H1 (cell line): Measurements from ENCODE around the gene BHLHE23. TPM values are rescaled to one million over a fixed set of nuclear protein-coding genes. Genes with fewer than 3 reads are reported as not detected.

ENCODE experiments used
- CTCF ChIA-PET: fragments of 300-600 bp; sonication (Branson Sonifier 250); formaldehyde crosslinking; loops from one replicate; lab custom pipeline; 2021; ENCODE audit not compliant: partially characterized antibody; lab: Charles Lee
- POLR2A ChIA-PET: fragments of 300-600 bp; sonication (Branson Sonifier 250); formaldehyde crosslinking; loops from one replicate; lab custom pipeline; 2021; ENCODE audit warnings: inconsistent platforms; ENCODE audit not compliant: partially characterized antibody; lab: Charles Lee
- DNase-seq, 2 experiments: peaks; one replicate each; pipeline versions ENCODE4 v3.0.0 to v3.0.0-alpha.2; 2010 to 2022; ENCODE audit warnings: low spot score in 2 of 2, low read depth in 1 of 2, mixed read lengths in 1 of 2
- FAIRE-seq: peaks from 2 replicates; lab custom pipeline; 2011; peaks lifted over from hg19 to GRCh38; lab: Jason Lieb, UNC
- H2AFZ ChIP-seq: 2 replicates; pipeline ENCODE4 v1.8.1; 2012; ENCODE audit warnings: low read length, inconsistent platforms
- H2AK5ac ChIP-seq: 2 replicates; pipeline ENCODE4 v1.6.1; 2013; ENCODE audit warnings: low read depth, low read length
- H2BK120ac ChIP-seq: replicated peaks from 2 replicates; pipeline ENCODE3; 2013; ENCODE audit warnings: low read depth, low read length, inconsistent platforms
- H2BK12ac ChIP-seq: 2 replicates; pipeline ENCODE4 v1.6.1; 2013; ENCODE audit warnings: low read depth, low read length
- H2BK15ac ChIP-seq: 2 replicates; pipeline ENCODE4 v1.6.1; 2013; ENCODE audit warnings: low read length
- H2BK20ac ChIP-seq: 2 replicates; pipeline ENCODE4 v1.6.1; 2013; ENCODE audit warnings: low read length
- H2BK5ac ChIP-seq: 2 replicates; pipeline ENCODE4 v1.6.1; 2013; ENCODE audit warnings: low read depth, low read length
- H3K14ac ChIP-seq: 2 replicates; pipeline ENCODE4 v1.6.1; 2013; ENCODE audit warnings: inconsistent platforms; ENCODE audit not compliant: insufficient read length
- H3K18ac ChIP-seq: 2 replicates; pipeline ENCODE4 v1.6.1; 2013; ENCODE audit warnings: low read length; ENCODE audit errors: extremely low read depth
- H3K23ac ChIP-seq: 2 replicates; pipeline ENCODE4 v1.6.1; 2013; ENCODE audit warnings: inconsistent platforms; ENCODE audit not compliant: insufficient read length
- H3K23me2 ChIP-seq: 2 replicates; pipeline ENCODE4 v1.6.1; 2013; ENCODE audit warnings: low read depth, low read length
- H3K27ac ChIP-seq: 2 replicates; pipeline ENCODE4 v1.6.1; 2011; ENCODE audit warnings: low read depth, low read length, inconsistent platforms
- H3K27me3 ChIP-seq, 4 experiments: replicated peaks in 1 of 4; 1 replicate in 1 of 4; 2 replicates in 3 of 4; pipeline versions ENCODE4 v1.6.1 to v1.8.1; 2011 to 2013; ENCODE audit warnings: low read length in 3 of 4, mild to moderate bottlenecking in 3 of 4, inconsistent platforms in 2 of 4, mixed read lengths in 2 of 4, moderate library complexity in 1 of 4; ENCODE audit not compliant: control insufficient read depth in 3 of 4, insufficient read depth in 3 of 4; ENCODE audit errors: extremely low read depth in 1 of 4
- H3K36me3 ChIP-seq, 4 experiments: 2 replicates each; pipeline versions ENCODE4 v1.6.1 to v1.8.1; 2011 to 2013; ENCODE audit warnings: mild to moderate bottlenecking in 4 of 4, low read length in 3 of 4, moderate library complexity in 2 of 4, control low read depth in 1 of 4, inconsistent platforms in 1 of 4; ENCODE audit not compliant: insufficient read depth in 4 of 4, control insufficient read depth in 2 of 4
- H3K4ac ChIP-seq: replicated peaks from 2 replicates; pipeline ENCODE3; 2013; ENCODE audit warnings: low read length, low read depth, mixed read lengths, inconsistent platforms; ENCODE audit not compliant: insufficient read length
- H3K4me1 ChIP-seq, 4 experiments: replicated peaks in 1 of 4; 1 replicate in 1 of 4; 2 replicates in 3 of 4; pipeline versions ENCODE4 v1.6.1 to v1.8.1; 2011 to 2013; ENCODE audit warnings: low read length in 3 of 4, inconsistent platforms in 2 of 4, mixed read lengths in 1 of 4; ENCODE audit not compliant: insufficient read depth in 4 of 4, control insufficient read depth in 3 of 4
- H3K4me2 ChIP-seq, 2 experiments: 2 replicates each; pipeline versions ENCODE4 v1.6.1 to v1.8.1; 2011 to 2013; ENCODE audit warnings: low read depth in 2 of 2, low read length in 2 of 2, control low read depth in 1 of 2, inconsistent platforms in 1 of 2, mild to moderate bottlenecking in 1 of 2; ENCODE audit not compliant: insufficient read depth in 1 of 2
- H3K4me3 ChIP-seq, 4 experiments: fragments of 200-600, 300-600 bp in 1 of 4; sonication (generic), shearing (Covaris generic), sonication (Bioruptor Twin) in 1 of 4; 2 replicates each; pipeline versions ENCODE4 v1.5.1 to v1.8.1; 2011 to 2016; ENCODE audit warnings: low read length in 4 of 4, low read depth in 3 of 4, control low read depth in 2 of 4, inconsistent platforms in 2 of 4, mild to moderate bottlenecking in 2 of 4, mixed read lengths in 1 of 4, moderate library complexity in 1 of 4; ENCODE audit not compliant: insufficient read depth in 2 of 4; ENCODE audit errors: extremely low read depth in 1 of 4
- H3K56ac ChIP-seq: replicated peaks from 2 replicates; pipeline ENCODE3; 2013; ENCODE audit warnings: low read depth, mild to moderate bottlenecking, mixed read lengths, low read length, inconsistent platforms; ENCODE audit not compliant: insufficient read length
- H3K79me1 ChIP-seq: 2 replicates; pipeline ENCODE4 v1.6.1; 2013; ENCODE audit warnings: low read depth, low read length, control low read depth
- H3K79me2 ChIP-seq, 2 experiments: 2 replicates each; pipeline versions ENCODE4 v1.6.1 to v1.8.1; 2012 to 2013; ENCODE audit warnings: low read length in 2 of 2, mild to moderate bottlenecking in 2 of 2, inconsistent platforms in 1 of 2; ENCODE audit not compliant: insufficient read depth in 2 of 2, control insufficient read depth in 1 of 2
- H3K9ac ChIP-seq, 4 experiments: replicated peaks in 1 of 4; 1 replicate in 1 of 4; 2 replicates in 3 of 4; pipeline versions ENCODE4 v1.6.1 to v1.8.1; 2011 to 2013; ENCODE audit warnings: low read depth in 3 of 4, low read length in 3 of 4, control low read depth in 2 of 4, mild to moderate bottlenecking in 2 of 4, moderate library complexity in 2 of 4, inconsistent platforms in 1 of 4; ENCODE audit errors: extremely low read depth in 1 of 4
- H3K9me3 ChIP-seq, 2 experiments: 2 replicates each; pipeline versions ENCODE4 v1.6.1 to v1.8.1; 2012 to 2013; ENCODE audit warnings: mild to moderate bottlenecking in 2 of 2, moderate library complexity in 2 of 2, control low read depth in 1 of 2, inconsistent platforms in 1 of 2, low read depth in 1 of 2, low read length in 1 of 2, mixed read lengths in 1 of 2; ENCODE audit not compliant: insufficient read depth in 2 of 2
- H4K20me1 ChIP-seq, 2 experiments: replicated peaks in 1 of 2; 2 replicates each; pipeline versions ENCODE3 to v1.8.1; 2011 to 2013; ENCODE audit warnings: inconsistent platforms in 2 of 2, low read length in 2 of 2, mild to moderate bottlenecking in 1 of 2; ENCODE audit not compliant: insufficient read depth in 2 of 2, control insufficient read depth in 1 of 2
- H4K5ac ChIP-seq: 2 replicates; pipeline ENCODE4 v1.6.1; 2013; ENCODE audit warnings: low read length, low read depth, mixed read lengths, inconsistent platforms; ENCODE audit not compliant: insufficient read length
- H4K8ac ChIP-seq: 2 replicates; pipeline ENCODE4 v1.8.0; 2013; ENCODE audit warnings: mild to moderate bottlenecking, moderate library complexity, low read length, inconsistent platforms; ENCODE audit not compliant: insufficient read depth; ENCODE audit errors: extremely low read depth
- H4K91ac ChIP-seq: replicated peaks from 2 replicates; pipeline ENCODE3; 2013; ENCODE audit warnings: low read length, mixed read lengths, inconsistent platforms; ENCODE audit not compliant: insufficient read length
- CHD1 ChIP-seq: IDR thresholded peaks from 2 replicates; pipeline ENCODE4 v1.6.1; 2012; ENCODE audit warnings: low read depth, low read length, improper control_type of control experiment
- CTBP2 ChIP-seq: IDR thresholded peaks from 2 replicates; pipeline ENCODE4 v1.7.0; 2011; ENCODE audit warnings: borderline replicate concordance, mild to moderate bottlenecking, moderate library complexity, mixed read lengths, low read length; ENCODE audit not compliant: insufficient read depth, insufficient read length
- EZH2 ChIP-seq: fragments of 200-600 bp; sonication (generic); IDR thresholded peaks from 2 replicates; pipeline ENCODE4 v1.7.1; 2012; ENCODE audit warnings: low read depth, mild to moderate bottlenecking, moderate library complexity, low read length, inconsistent platforms; ENCODE audit not compliant: severe bottlenecking
- FOSL1 ChIP-seq: IDR thresholded peaks from 2 replicates; pipeline ENCODE4 v1.6.1; 2011; ENCODE audit warnings: mild to moderate bottlenecking, low read depth, low read length, moderate library complexity; ENCODE audit not compliant: insufficient read depth
- GTF2F1 ChIP-seq: IDR thresholded peaks from 2 replicates; pipeline ENCODE4 v1.6.1; 2012; ENCODE audit warnings: low read depth, low read length, improper control_type of control experiment, borderline replicate concordance
- HDAC6 ChIP-seq: IDR thresholded peaks from one replicate; pipeline ENCODE4 v1.7.1; 2012; ENCODE audit warnings: low read depth, mild to moderate bottlenecking, inconsistent platforms, low read length, moderate library complexity
- POLR2AphosphoS5 ChIP-seq: IDR thresholded peaks from 2 replicates; pipeline ENCODE4 v1.6.1; 2011; ENCODE audit warnings: low read depth, low read length
- SAP30 ChIP-seq: fragments of 300-600 bp; sonication (generic); IDR thresholded peaks from 2 replicates; pipeline ENCODE4 v1.7.1; 2012; ENCODE audit warnings: low read length, moderate library complexity, mild to moderate bottlenecking, inconsistent platforms; ENCODE audit not compliant: insufficient read depth, insufficient replicate concordance
- SIX5 ChIP-seq: IDR thresholded peaks from 2 replicates; pipeline ENCODE4 v1.6.1; 2011; ENCODE audit warnings: mild to moderate bottlenecking, low read depth, low read length
- SP1 ChIP-seq: IDR thresholded peaks from 2 replicates; pipeline ENCODE4 v1.6.1; 2011; ENCODE audit warnings: low read depth, low read length
- SP4 ChIP-seq: IDR thresholded peaks from 2 replicates; pipeline ENCODE4 v1.6.1; 2012; ENCODE audit warnings: low read length, inconsistent platforms
- TAF1 ChIP-seq: IDR thresholded peaks from 2 replicates; pipeline ENCODE4 v1.6.1; 2011; ENCODE audit warnings: mild to moderate bottlenecking, low read depth, low read length
- YY1 ChIP-seq: IDR thresholded peaks from 2 replicates; pipeline ENCODE4 v1.6.1; 2011; ENCODE audit warnings: low read depth, mild to moderate bottlenecking, low read length
- WGBS, 2 experiments: shearing (Covaris generic) in 1 of 2; methylation state at CpG; one replicate each; pipeline versions ENCODE4 v1.1.6 to v1.1.7; 2013 to 2015; ENCODE audit warnings: low lambda C conversion rate in 2 of 2, mixed read lengths in 2 of 2, inconsistent platforms in 1 of 2, low coverage in 1 of 2, missing lambda C conversion rate in 1 of 2; ENCODE audit not compliant: insufficient replicate concordance in 2 of 2, insufficient coverage in 1 of 2, insufficient read length in 1 of 2; ENCODE audit errors: extremely low coverage in 1 of 2, missing lambda C conversion rate in 1 of 2; 5-methylcytosine and 5-hydroxymethylcytosine counted together
- polyA plus RNA-seq, 7 experiments: library from polyadenylated mRNA; depleted of rRNA in 3 of 7; stranded (reverse) in 5 of 7; unstranded in 2 of 7; fragments of >200 nt in 5 of 7; fragments of 200-250 nt in 2 of 7; gene quantifications; 1 replicate in 5 of 7; 2 replicates in 1 of 7; 4 replicates in 1 of 7; pipeline versions ENCODE4 v1.2.1 to v1.2.3, GENCODE V29; 2011 to 2013; ENCODE audit warnings: missing spikeins in 2 of 7, mixed read lengths in 2 of 7
- total RNA-seq: library from RNA; stranded (reverse); fragmentation: NEBNext Ultra II Directional; extraction: Animal tissue kit (Norgen Biotek cat#: 25700); gene quantifications from 2 replicates; pipeline ENCODE4 v1.2.1, GENCODE V29; 2021
- TF ChIP-seq, protein P1 (sequence below): IDR thresholded peaks from 2 replicates; pipeline ENCODE4 v1.6.1; 2012; ENCODE audit warnings: inconsistent platforms

The BHLHE23 gene
- total and polyA plus RNA-seq, 2 of the 8 experiments (the other 6 are each of a cell fraction or from before 2014, with no cell fraction given), result 0.47 TPM; not detected in 1

DNA sequence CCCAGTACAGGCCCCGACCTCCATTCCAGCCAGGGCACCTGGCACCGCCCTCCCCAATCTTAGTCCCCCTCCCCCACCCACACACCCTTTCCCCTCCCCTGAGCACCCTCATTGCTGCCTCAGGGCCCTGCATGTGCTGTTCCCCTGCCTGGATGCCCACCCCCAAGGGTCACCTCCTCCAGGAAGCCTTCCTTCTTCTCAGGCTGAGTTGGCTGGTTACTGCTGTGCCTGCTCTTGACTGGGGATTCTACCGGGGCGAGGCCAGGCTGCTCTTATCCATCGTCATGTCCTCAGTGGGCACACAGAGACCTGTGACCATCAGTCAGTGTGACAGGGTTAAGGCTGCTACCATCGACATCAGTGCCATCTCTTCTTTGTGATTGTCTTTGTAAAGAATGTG, 23.6 kb downstream of the BHLHE23 start:
- Histone ChIP-seq H3K27ac (no peak overlapping the region), H2BK5ac (no peak overlapping the region), H4K8ac (peak overlapping the region; percentile 11; the same call in 1 of the 2 replicates), H3K23me2 (no peaks in the 10 kb centered on the region), H2BK120ac (no peak overlapping the region), H3K4me1 (peaks cover 0 to 29% (median 14%) of the 10 kb centered on the region in 4 experiments; a peak in 6 of 7 replicates), H2BK20ac (no peak overlapping the region), H3K9ac (no peak overlapping the region), H3K14ac (no peak overlapping the region), H4K20me1 (no peaks in the 10 kb centered on the region), H3K18ac (no peak overlapping the region), H3K9me3 (no peaks in the 10 kb centered on the region), H3K4ac (no peak overlapping the region), H4K91ac (no peak overlapping the region), H3K4me3 (no peak overlapping the region), H3K4me2 (no peak overlapping the region), H3K23ac (no peak overlapping the region), H3K36me3 (no peaks in the 10 kb centered on the region), H2AK5ac (no peak overlapping the region), H3K79me1 (no peaks in the 10 kb centered on the region), H2BK15ac (peak overlapping the region; percentile 65; the same call in 1 of the 2 replicates), H2AFZ (no peak overlapping the region), H4K5ac (no peak overlapping the region), H3K56ac (no peak overlapping the region), H2BK12ac (peak overlapping the region; percentile 90; the same call in 1 of the 2 replicates), H3K79me2 (no peaks in the 10 kb centered on the region), H3K27me3 (no peaks in the 10 kb centered on the region; a peak in 1 of 7 replicates)
- ChIA-PET CTCF (interaction anchor here (1.0 to 3.7 kb wide), 3 partner anchors 12 to 84 kb away, joined by 3 to 13 read pairs (median 3); no protein-coding TSS in a partner anchor), POLR2A (interaction anchor here (2.7 kb wide), 1 partner anchor 12 kb away, joined by 9 read pairs; no protein-coding TSS in a partner anchor)
- DNase-seq, result no peak
- WGBS, 2 experiments, result 84% methylated on average over 4 of the region's 6 CpGs; no CpG with 5 or more reads in 1 of the 2 experiments
- FAIRE-seq, result no peak
- TF ChIP-seq SIX5 (no peak), SP4 (no peak), SAP30 (no peak), POLR2AphosphoS5 (no peak), SP1 (no peak), EZH2 (no peak), CTBP2 (no peak), YY1 (no peak), CHD1 (no peak), FOSL1 (no peak), HDAC6 (no peak), GTF2F1 (no peak), TAF1 (no peak)
- TF ChIP-seq, protein P1, sequence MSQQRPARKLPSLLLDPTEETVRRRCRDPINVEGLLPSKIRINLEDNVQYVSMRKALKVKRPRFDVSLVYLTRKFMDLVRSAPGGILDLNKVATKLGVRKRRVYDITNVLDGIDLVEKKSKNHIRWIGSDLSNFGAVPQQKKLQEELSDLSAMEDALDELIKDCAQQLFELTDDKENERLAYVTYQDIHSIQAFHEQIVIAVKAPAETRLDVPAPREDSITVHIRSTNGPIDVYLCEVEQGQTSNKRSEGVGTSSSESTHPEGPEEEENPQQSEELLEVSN, result no peak
